ENCODE measurements around the gene RIN3.

- no peak for TF ChIP-seq EZH2 (IDR thresholded peaks at IDR 0.05; ENCODE audit: low read length, unreplicated experiment)
- TF ChIP-seq EZH2phosphoT487 (IDR thresholded peaks at IDR 0.05; ENCODE audit: borderline replicate concordance, low read length), result no peak
- no peak for TF ChIP-seq CTCF (conservative IDR thresholded peaks at IDR 0.05; ENCODE audit: low read depth, low read length)
Observed at GRCh38 chr14:92465353-92466055, 48.1 kb upstream of the RIN3 start.

Data from PC-3 (cell line).